Measurements from ENCODE around the gene KERA.

KERA gene

GRCh38 chr12:91019455-91019854, 38.4 kb downstream of the KERA start:
- Histone ChIP-seq H3K4me1 (ENCODE audit: insufficient read depth, low read length, poor library complexity, severe bottlenecking) (no peaks in the 10 kb centered on the region), H3K4me2 (ENCODE audit: low read depth, low read length, poor library complexity, severe bottlenecking) (no peak overlapping the region)
- no peak for TF ChIP-seq EZH2phosphoT487 (IDR thresholded peaks at IDR 0.05; ENCODE audit: borderline replicate concordance)
- TF ChIP-seq, protein P1, sequence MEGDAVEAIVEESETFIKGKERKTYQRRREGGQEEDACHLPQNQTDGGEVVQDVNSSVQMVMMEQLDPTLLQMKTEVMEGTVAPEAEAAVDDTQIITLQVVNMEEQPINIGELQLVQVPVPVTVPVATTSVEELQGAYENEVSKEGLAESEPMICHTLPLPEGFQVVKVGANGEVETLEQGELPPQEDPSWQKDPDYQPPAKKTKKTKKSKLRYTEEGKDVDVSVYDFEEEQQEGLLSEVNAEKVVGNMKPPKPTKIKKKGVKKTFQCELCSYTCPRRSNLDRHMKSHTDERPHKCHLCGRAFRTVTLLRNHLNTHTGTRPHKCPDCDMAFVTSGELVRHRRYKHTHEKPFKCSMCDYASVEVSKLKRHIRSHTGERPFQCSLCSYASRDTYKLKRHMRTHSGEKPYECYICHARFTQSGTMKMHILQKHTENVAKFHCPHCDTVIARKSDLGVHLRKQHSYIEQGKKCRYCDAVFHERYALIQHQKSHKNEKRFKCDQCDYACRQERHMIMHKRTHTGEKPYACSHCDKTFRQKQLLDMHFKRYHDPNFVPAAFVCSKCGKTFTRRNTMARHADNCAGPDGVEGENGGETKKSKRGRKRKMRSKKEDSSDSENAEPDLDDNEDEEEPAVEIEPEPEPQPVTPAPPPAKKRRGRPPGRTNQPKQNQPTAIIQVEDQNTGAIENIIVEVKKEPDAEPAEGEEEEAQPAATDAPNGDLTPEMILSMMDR (conservative IDR thresholded peaks at IDR 0.05; ENCODE audit: low read length), result no peak

GRCh38 chr12:91017511-91018263, 40.1 kb downstream of the KERA start:
- Histone ChIP-seq H3K79me2 (ENCODE audit: insufficient read depth, low read length) (no peaks in the 10 kb centered on the region), H3K36me3 (ENCODE audit: insufficient read depth, low read length) (no peaks in the 10 kb centered on the region), H3K4me3 (ENCODE audit: low read length, poor library complexity, severe bottlenecking) (no peak overlapping the region), H3K27me3 (ENCODE audit: insufficient read depth, low read length, poor library complexity, severe bottlenecking) (no peaks in the 10 kb centered on the region), H4K20me1 (ENCODE audit: insufficient read depth, low read length, poor library complexity, severe bottlenecking) (no peaks in the 10 kb centered on the region), H3K9ac (ENCODE audit: low read depth, low read length, poor library complexity, severe bottlenecking) (no peak overlapping the region), H3F3A (ENCODE audit: low read depth) (no peaks in the 10 kb centered on the region), H3K9me2 (replicated peaks; ENCODE audit: low read depth, low read length) (no peaks in the 10 kb centered on the region), H2AFZ (ENCODE audit: low read length) (no peak overlapping the region), H3K4me1 (ENCODE audit: insufficient read depth, low read length, poor library complexity, severe bottlenecking) (no peaks in the 10 kb centered on the region), H3K9me3 (ENCODE audit: insufficient read depth, low read depth, low read length) (no peaks in the 10 kb centered on the region), H3K4me2 (ENCODE audit: low read depth, low read length, poor library complexity, severe bottlenecking) (no peak overlapping the region)
- TF ChIP-seq EZH2phosphoT487 (IDR thresholded peaks at IDR 0.05; ENCODE audit: borderline replicate concordance), result no peak

More at GRCh38 chr12:91019455-91019854, 38.4 kb downstream of the KERA start:
- Histone ChIP-seq H3K9me2 (replicated peaks; ENCODE audit: low read depth, low read length) (no peaks in the 10 kb centered on the region), H3K79me2 (ENCODE audit: insufficient read depth, low read length) (no peaks in the 10 kb centered on the region), H3F3A (ENCODE audit: low read depth) (no peaks in the 10 kb centered on the region), H4K20me1 (ENCODE audit: insufficient read depth, low read length, poor library complexity, severe bottlenecking) (no peaks in the 10 kb centered on the region), H3K9ac (ENCODE audit: low read depth, low read length, poor library complexity, severe bottlenecking) (no peak overlapping the region), H2AFZ (ENCODE audit: low read length) (no peak overlapping the region), H3K9me3 (ENCODE audit: insufficient read depth, low read depth, low read length) (no peaks in the 10 kb centered on the region), H3K4me3 (ENCODE audit: low read length, poor library complexity, severe bottlenecking) (no peak overlapping the region), H3K36me3 (ENCODE audit: insufficient read depth, low read length) (no peaks in the 10 kb centered on the region), H3K27me3 (ENCODE audit: insufficient read depth, low read length, poor library complexity, severe bottlenecking) (no peaks in the 10 kb centered on the region)

GRCh38 chr12:91017043-91017442, 40.8 kb downstream of the KERA start:
- Histone ChIP-seq H3K9me3 (ENCODE audit: insufficient read depth, low read depth, low read length) (no peaks in the 10 kb centered on the region), H2AFZ (ENCODE audit: low read length) (no peak overlapping the region), H3K9me2 (replicated peaks; ENCODE audit: low read depth, low read length) (no peaks in the 10 kb centered on the region), H3K27me3 (ENCODE audit: insufficient read depth, low read length, poor library complexity, severe bottlenecking) (no peaks in the 10 kb centered on the region), H3K4me3 (ENCODE audit: low read length, poor library complexity, severe bottlenecking) (no peak overlapping the region), H3K4me1 (ENCODE audit: insufficient read depth, low read length, poor library complexity, severe bottlenecking) (no peaks in the 10 kb centered on the region), H3K4me2 (ENCODE audit: low read depth, low read length, poor library complexity, severe bottlenecking) (no peak overlapping the region), H3K36me3 (ENCODE audit: insufficient read depth, low read length) (no peaks in the 10 kb centered on the region), H3F3A (ENCODE audit: low read depth) (no peaks in the 10 kb centered on the region), H4K20me1 (ENCODE audit: insufficient read depth, low read length, poor library complexity, severe bottlenecking) (no peaks in the 10 kb centered on the region), H3K79me2 (ENCODE audit: insufficient read depth, low read length) (no peaks in the 10 kb centered on the region), H3K9ac (ENCODE audit: low read depth, low read length, poor library complexity, severe bottlenecking) (no peak overlapping the region)
- TF ChIP-seq EZH2phosphoT487 (IDR thresholded peaks at IDR 0.05; ENCODE audit: borderline replicate concordance), result no peak
- TF ChIP-seq, protein P1 (conservative IDR thresholded peaks at IDR 0.05; ENCODE audit: low read length), result no peak
